HG02840 (cell line): Measurements from ENCODE around the gene SBK3.
"Not testable (repeated sequence)": the region's sequence is repeated elsewhere in the genome, so short reads cannot be mapped to it uniquely, and the experiment has no call there.

Experiments
- ATAC-seq: cut with Tn5 transposase; IDR thresholded peaks from one replicate; pipeline ENCODE4 v1.9.1; 2021; ENCODE audit warnings: mild to moderate bottlenecking, moderate library complexity, moderate number of reproducible peaks; ENCODE audit not compliant: unreplicated experiment, low FRiP score

The SBK3 gene

GRCh38 chr19:55543567-55543966 lies 1.8 kb downstream of the SBK3 start:
- ATAC-seq = no peak

GRCh38 chr19:55542292-55542855 lies 3.0 kb downstream of the SBK3 start:
- no peak for ATAC-seq

GRCh38 chr19:55541091-55541490 lies 4.3 kb downstream of the SBK3 start:
- ATAC-seq = no peak

GRCh38 chr19:55540619-55541018 lies 4.7 kb downstream of the SBK3 start:
- no peak for ATAC-seq

- no peak for ATAC-seq
Observed at GRCh38 chr19:55539090-55539984, 6.0 kb downstream of the SBK3 start.

- no peak for ATAC-seq
Observed at GRCh38 chr19:55538132-55538531, 7.2 kb downstream of the SBK3 start.

GRCh38 chr19:55537741-55538111 lies 7.6 kb downstream of the SBK3 start:
- ATAC-seq = no peak

GRCh38 chr19:55536951-55537740 lies 8.2 kb downstream of the SBK3 start, which contains the start of gene SBK2:
TSS of gene SBK2 (minus strand) at chr19:55537133. CDS start at chr19:55536294, 839 bp downstream.
- no peak for ATAC-seq

GRCh38 chr19:55536366-55536765 lies 9.0 kb downstream of the SBK3 start:
- ATAC-seq = no peak

GRCh38 chr19:55535965-55536350 lies 9.4 kb downstream of the SBK3 start:
- ATAC-seq = no peak

- ATAC-seq = no peak
Observed at GRCh38 chr19:55535173-55535964, 10.0 kb downstream of the SBK3 start.

- not testable (repeated sequence) for ATAC-seq
Observed at GRCh38 chr19:55534280-55534679, 11.1 kb downstream of the SBK3 start.

GRCh38 chr19:55530996-55531395 lies 14.3 kb downstream of the SBK3 start:
- ATAC-seq = no peak

- ATAC-seq = no peak
Observed at GRCh38 chr19:55529636-55530234, 15.6 kb downstream of the SBK3 start.

GRCh38 chr19:55528030-55528803 lies 17.1 kb downstream of the SBK3 start:
- ATAC-seq = no peak

- no peak for ATAC-seq
Observed at GRCh38 chr19:55527197-55528029, 17.9 kb downstream of the SBK3 start.

GRCh38 chr19:55526216-55527196 lies 18.8 kb downstream of the SBK3 start:
- no peak for ATAC-seq
